Neural progenitor cell (in vitro differentiated cells): Measurements from ENCODE around the gene ATG16L2. TPM values are rescaled to one million over a fixed set of nuclear protein-coding genes. Genes with fewer than 3 reads are reported as not detected.

Source experiments
- DNase-seq: peaks from one replicate; pipeline ENCODE4 v3.0.0-alpha.2; 2016; ENCODE audit warnings: low spot score
- H2AFZ ChIP-seq: fragments of 200-600 bp; sonication (generic); replicated peaks from 2 replicates; pipeline ENCODE4 v1.6.1; 2016; ENCODE audit warnings: antibody characterized with exemption
- H3F3A ChIP-seq: fragments of 200-600 bp; sonication (generic); 2 replicates; pipeline ENCODE4 v1.6.1; 2016; ENCODE audit warnings: antibody characterized with exemption, low read depth
- H3K27ac ChIP-seq: fragments of 200-600 bp; sonication (generic); 2 replicates; pipeline ENCODE4 v1.5.1; 2016; ENCODE audit warnings: mild to moderate bottlenecking
- H3K27me3 ChIP-seq: fragments of 200-600 bp; sonication (generic); 2 replicates; pipeline ENCODE4 v1.6.1; 2016; ENCODE audit warnings: mild to moderate bottlenecking, moderate library complexity
- H3K36me3 ChIP-seq: fragments of 200-600 bp; sonication (generic); 2 replicates; pipeline ENCODE4 v1.5.1; 2016
- H3K4me1 ChIP-seq: fragments of 200-600 bp; sonication (generic); 2 replicates; pipeline ENCODE4 v1.6.1; 2016; ENCODE audit warnings: mixed run types
- H3K4me2 ChIP-seq: fragments of 200-600 bp; sonication (generic); 2 replicates; pipeline ENCODE4 v1.6.1; 2016
- H3K4me3 ChIP-seq: fragments of 200-600 bp; sonication (generic); 2 replicates; pipeline ENCODE4 v1.5.1; 2016
- H3K79me2 ChIP-seq: fragments of 200-600 bp; sonication (generic); 2 replicates; pipeline ENCODE4 v1.6.1; 2016; ENCODE audit warnings: low read depth
- H3K9ac ChIP-seq: fragments of 200-600 bp; sonication (generic); 2 replicates; pipeline ENCODE4 v1.6.1; 2016
- H3K9me3 ChIP-seq: fragments of 200-600 bp; sonication (generic); 2 replicates; pipeline ENCODE4 v1.5.1; 2016; ENCODE audit warnings: low read depth
- H4K20me1 ChIP-seq: fragments of 200-600 bp; sonication (generic); 2 replicates; pipeline ENCODE4 v1.6.1; 2016; ENCODE audit warnings: low read depth
- H3K27ac Mint-ChIP-seq: 3 replicates; pipeline ENCODE4 v1.8.0; 2021; ENCODE audit warnings: mixed read lengths
- H3K27me3 Mint-ChIP-seq: 2 replicates; pipeline ENCODE4 v1.8.0; 2022; ENCODE audit warnings: low read depth, mild to moderate bottlenecking, inconsistent platforms, moderate library complexity, mixed read lengths; ENCODE audit not compliant: insufficient read depth
- H3K36me3 Mint-ChIP-seq: 3 replicates; pipeline ENCODE4 v1.8.0; 2021; ENCODE audit warnings: mixed read lengths
- H3K4me1 Mint-ChIP-seq: 3 replicates; pipeline ENCODE4 v1.8.0; 2021; ENCODE audit warnings: mixed read lengths
- H3K4me3 Mint-ChIP-seq: 3 replicates; pipeline ENCODE4 v1.8.0; 2021; ENCODE audit warnings: mild to moderate bottlenecking, moderate library complexity, mixed read lengths
- H3K9me3 Mint-ChIP-seq: 3 replicates; pipeline ENCODE4 v1.8.0; 2020; ENCODE audit warnings: mixed read lengths
- CTCF ChIP-seq: fragments of 200-600 bp; sonication (generic); IDR thresholded peaks from 2 replicates; pipeline ENCODE4 v1.5.1; 2017; ENCODE audit warnings: antibody characterized with exemption, mild to moderate bottlenecking
- EZH2 ChIP-seq: fragments of 200-600 bp; sonication (generic); IDR thresholded peaks from 2 replicates; pipeline ENCODE4 v1.6.1; 2017; ENCODE audit warnings: antibody characterized with exemption, mild to moderate bottlenecking, moderate library complexity
- EZH2phosphoT487 ChIP-seq: fragments of 200-600 bp; sonication (generic); IDR thresholded peaks from 2 replicates; pipeline ENCODE4 v1.6.1; 2017; ENCODE audit warnings: antibody characterized with exemption
- total RNA-seq: library from RNA; depleted of rRNA; stranded (reverse); fragments of >200 nt; gene quantifications from 2 replicates; pipeline ENCODE4 v1.2.3, GENCODE V29; 2015; ENCODE audit warnings: low replicate concordance

Gene ATG16L2
- total RNA-seq, 1 donor from 2014 or later = 20.5 TPM

GRCh38 chr11:72767203-72768062 is 46.8 kb upstream of the ATG16L2 start:
- H3K27me3 ChIP-seq = no peaks in the 10 kb centered on the region

GRCh38 chr11:72768581-72768980 is 45.6 kb upstream of the ATG16L2 start:
- H3K27me3 Mint-ChIP-seq = peaks cover 3% of the 10 kb centered on the region
- no peak for TF ChIP-seq CTCF
- TF ChIP-seq EZH2 = no peak
- no peak for TF ChIP-seq EZH2phosphoT487
- H3K27me3 ChIP-seq = no peaks in the 10 kb centered on the region
- H3K9me3 Mint-ChIP-seq = no peaks in the 10 kb centered on the region
- H3K9ac ChIP-seq = no peak overlapping the region
- peaks cover 16% of the 10 kb centered on the region for H3K4me1 ChIP-seq
- DNase-seq = no peak
- H3K4me1 Mint-ChIP-seq = peaks cover 44% of the 10 kb centered on the region
- H3K36me3 Mint-ChIP-seq = no peaks in the 10 kb centered on the region
- no peak overlapping the region for H2AFZ ChIP-seq
- no peaks in the 10 kb centered on the region for H3K79me2 ChIP-seq
- peak overlapping the region; percentile 85 for H3K27ac Mint-ChIP-seq
- no peak overlapping the region for H3K4me3 ChIP-seq
- no peaks in the 10 kb centered on the region for H3K9me3 ChIP-seq
- peaks cover 6% of the 10 kb centered on the region for H3F3A ChIP-seq
- peaks cover 12% of the 10 kb centered on the region for H4K20me1 ChIP-seq
- H3K4me3 Mint-ChIP-seq = no peak overlapping the region
- H3K27ac ChIP-seq = no peak overlapping the region
- no peak overlapping the region for H3K4me2 ChIP-seq
- no peaks in the 10 kb centered on the region for H3K36me3 ChIP-seq

More at GRCh38 chr11:72767203-72768062, 46.8 kb upstream of the ATG16L2 start:
- Mint-ChIP-seq H3K27me3 (peaks cover 3% of the 10 kb centered on the region), H3K4me1 (peaks cover 36% of the 10 kb centered on the region), H3K36me3 (no peaks in the 10 kb centered on the region), H3K4me3 (no peak overlapping the region), H3K27ac (peak overlapping the region; percentile 50), H3K9me3 (no peaks in the 10 kb centered on the region)
- Histone ChIP-seq H2AFZ (no peak overlapping the region), H3K36me3 (no peaks in the 10 kb centered on the region), H3K4me1 (peaks cover 16% of the 10 kb centered on the region), H3K9ac (no peak overlapping the region), H3K79me2 (no peaks in the 10 kb centered on the region), H3K9me3 (no peaks in the 10 kb centered on the region), H3K4me2 (no peak overlapping the region), H3F3A (peaks cover 6% of the 10 kb centered on the region), H4K20me1 (peaks cover 12% of the 10 kb centered on the region), H3K4me3 (no peak overlapping the region), H3K27ac (no peak overlapping the region)
- no peak for DNase-seq
- TF ChIP-seq EZH2 (no peak), EZH2phosphoT487 (no peak), CTCF (no peak)

GRCh38 chr11:72769680-72770079 is 44.5 kb upstream of the ATG16L2 start:
- H3K79me2 ChIP-seq = no peaks in the 10 kb centered on the region
- no peaks in the 10 kb centered on the region for H3F3A ChIP-seq
- no peak overlapping the region for H3K27ac Mint-ChIP-seq
- peaks cover 16% of the 10 kb centered on the region for H3K4me1 ChIP-seq
- H3K4me2 ChIP-seq = no peak overlapping the region
- H3K4me1 Mint-ChIP-seq = peaks cover 51% of the 10 kb centered on the region
- peaks cover 12% of the 10 kb centered on the region for H4K20me1 ChIP-seq
- peaks cover 4% of the 10 kb centered on the region for H3K27me3 Mint-ChIP-seq
- H3K4me3 Mint-ChIP-seq = no peak overlapping the region
- H3K9me3 Mint-ChIP-seq = no peaks in the 10 kb centered on the region
- no peak for DNase-seq
- TF ChIP-seq EZH2 (no peak), EZH2phosphoT487 (no peak)
- no peak overlapping the region for H3K27ac ChIP-seq
- no peak overlapping the region for H2AFZ ChIP-seq
- H3K36me3 Mint-ChIP-seq = no peaks in the 10 kb centered on the region
- H3K9me3 ChIP-seq = no peaks in the 10 kb centered on the region
- no peak overlapping the region for H3K4me3 ChIP-seq
- no peaks in the 10 kb centered on the region for H3K27me3 ChIP-seq
- H3K9ac ChIP-seq = no peak overlapping the region
- H3K36me3 ChIP-seq = no peaks in the 10 kb centered on the region

GRCh38 chr11:72770799-72771198 is 43.4 kb upstream of the ATG16L2 start:
- H4K20me1 ChIP-seq = peaks cover 12% of the 10 kb centered on the region
- TF ChIP-seq EZH2 = no peak
- no peak for TF ChIP-seq EZH2phosphoT487
- no peak for TF ChIP-seq CTCF
- Mint-ChIP-seq H3K27me3 (peaks cover 4% of the 10 kb centered on the region), H3K9me3 (no peaks in the 10 kb centered on the region), H3K4me1 (peaks cover 59% of the 10 kb centered on the region), H3K4me3 (no peak overlapping the region), H3K27ac (no peak overlapping the region), H3K36me3 (no peaks in the 10 kb centered on the region)
- no peak overlapping the region for H3K4me2 ChIP-seq
- H3F3A ChIP-seq = no peaks in the 10 kb centered on the region
- H3K4me1 ChIP-seq = peaks cover 16% of the 10 kb centered on the region
- H3K79me2 ChIP-seq = no peaks in the 10 kb centered on the region
- H3K27me3 ChIP-seq = no peaks in the 10 kb centered on the region
- H3K4me3 ChIP-seq = no peak overlapping the region
- H3K36me3 ChIP-seq = no peaks in the 10 kb centered on the region
- no peak for DNase-seq
- no peak overlapping the region for H3K27ac ChIP-seq
- no peak overlapping the region for H3K9ac ChIP-seq
- no peaks in the 10 kb centered on the region for H3K9me3 ChIP-seq
- no peak overlapping the region for H2AFZ ChIP-seq
